Germinal center (tissue), 1 donor: ENCODE results near the gene NRG3.

Source experiments
- DNase-seq: peaks from one replicate; pipeline ENCODE4 v3.0.0; 2012; ENCODE audit warnings: mixed read lengths, low spot score

NRG3 gene

GRCh38 chr10:81884856-81885255, 9.9 kb downstream of the NRG3 start:
- no peak for DNase-seq

DNA sequence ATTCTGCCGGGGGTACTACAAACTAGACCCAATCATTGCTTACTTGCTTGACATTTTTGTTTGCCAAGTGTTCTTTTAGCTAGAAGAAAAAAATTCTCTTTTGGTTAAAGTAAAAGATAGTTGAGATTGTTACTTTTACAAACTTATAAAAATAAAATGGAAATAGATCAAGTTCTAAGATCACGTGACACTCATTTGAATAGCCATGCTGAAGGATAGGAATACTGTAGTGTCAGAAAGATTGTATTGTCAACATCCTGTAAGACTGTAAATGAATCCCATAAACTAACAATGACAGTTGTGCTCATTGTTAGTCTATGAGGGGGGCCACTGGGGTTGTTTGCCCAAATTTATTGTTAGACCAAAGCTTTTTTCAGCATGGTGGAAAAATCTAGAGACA, 10.5 kb downstream of the NRG3 start:
- no peak for DNase-seq

DNA sequence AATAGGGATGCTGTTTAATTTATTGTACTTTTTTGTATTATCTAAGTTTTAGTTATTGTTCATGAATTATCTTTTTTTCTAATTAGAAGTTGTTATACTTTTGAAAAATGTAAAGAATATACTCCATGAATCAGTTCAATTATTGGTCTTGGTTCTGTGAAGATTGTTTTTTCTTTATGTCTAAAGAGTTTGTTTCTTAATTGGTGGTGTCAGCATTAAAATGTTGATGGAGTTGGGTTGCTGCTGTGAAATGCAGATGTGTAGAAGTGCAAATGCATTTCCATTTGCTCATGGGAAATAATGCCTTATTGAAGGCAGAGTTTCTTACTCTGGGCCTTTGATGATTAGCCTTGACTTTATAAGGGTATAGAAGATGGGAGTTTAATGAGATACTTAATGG, 11.9 kb downstream of the NRG3 start:
- no peak for DNase-seq

DNA sequence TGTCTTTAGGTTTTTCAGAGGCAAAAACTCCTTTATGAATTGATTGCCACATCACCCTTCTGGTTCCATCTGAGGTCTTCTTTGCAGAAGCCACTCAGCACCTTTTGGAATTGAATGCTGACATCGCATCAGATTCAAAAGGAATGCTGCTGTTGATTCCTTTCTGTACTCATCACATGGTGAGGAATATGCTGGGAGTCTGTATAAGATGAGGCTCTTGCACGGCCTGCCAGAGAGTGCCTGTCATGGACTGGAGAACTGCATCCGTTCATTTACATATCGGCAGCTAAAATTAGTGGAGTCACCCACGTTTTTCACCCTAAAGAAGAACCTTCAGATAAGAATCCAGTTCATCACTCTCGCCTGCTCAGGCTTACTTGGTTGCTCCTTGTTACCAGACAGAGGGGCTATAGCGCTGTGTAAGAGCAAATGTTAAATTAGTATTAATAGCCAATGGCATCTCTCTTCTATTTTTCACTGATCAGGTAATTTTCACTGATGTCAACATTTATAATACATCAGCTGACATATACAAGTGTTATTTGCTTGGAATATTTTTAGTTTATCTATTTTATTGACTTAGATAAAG, 14.3 kb downstream of the NRG3 start:
- no peak for DNase-seq

DNA sequence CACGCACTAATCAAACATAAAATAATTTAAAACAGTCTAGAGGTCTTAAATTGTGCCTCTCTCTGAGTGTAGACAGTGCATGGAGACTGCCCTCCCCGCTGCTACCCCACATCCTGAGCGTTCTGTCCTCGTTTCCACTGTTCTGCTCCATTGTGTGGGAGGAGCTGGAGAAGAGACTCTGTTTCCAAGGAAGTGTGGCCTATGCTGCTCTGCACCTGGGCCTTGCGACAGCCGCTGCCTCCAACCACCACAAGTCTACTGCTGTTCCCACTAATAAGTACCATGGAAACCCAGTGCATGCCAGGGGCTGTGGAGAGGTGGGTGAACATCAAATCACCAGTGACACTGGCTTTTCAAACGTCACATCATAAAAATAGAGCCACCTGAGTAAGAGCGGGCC, 19.6 kb downstream of the NRG3 start:
- no peak for DNase-seq

DNA sequence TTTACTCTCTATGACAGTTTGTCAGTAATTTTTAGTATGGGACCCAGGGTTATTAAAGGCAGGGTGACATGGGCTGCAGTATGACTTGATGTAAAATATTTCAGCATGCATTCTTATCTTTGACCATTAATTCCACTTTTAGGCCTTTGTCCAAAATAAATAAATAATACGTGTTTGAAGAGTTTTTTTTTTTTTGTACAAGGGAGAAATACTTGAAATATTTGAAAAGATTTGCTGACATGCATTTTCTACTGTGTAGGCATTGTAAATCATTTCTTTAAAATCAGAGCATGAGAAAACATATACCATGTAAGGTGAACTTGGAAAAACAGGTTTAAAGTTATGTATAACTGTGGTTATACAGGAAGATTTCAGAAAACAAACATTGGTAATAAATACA, 23.5 kb downstream of the NRG3 start:
- DNase-seq, result no peak

DNA sequence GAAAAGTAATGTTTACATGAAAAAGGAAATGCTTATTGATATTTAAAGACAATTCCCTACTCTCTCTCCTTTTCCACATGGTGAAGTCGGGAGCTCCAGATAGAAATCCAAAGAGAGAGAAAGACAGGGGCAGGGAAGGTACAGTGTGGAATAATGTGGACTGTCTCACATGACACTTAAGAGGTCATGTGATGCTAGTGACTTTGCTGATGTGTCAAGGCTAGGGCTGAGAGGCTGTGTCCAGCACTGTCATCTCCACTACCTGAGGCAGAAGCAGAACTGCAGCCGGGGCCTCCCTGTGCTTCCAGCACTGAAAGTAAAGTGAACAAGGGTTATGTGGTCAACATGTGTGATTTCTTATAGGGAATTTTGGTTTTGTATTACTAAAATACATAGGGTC, 26.0 kb downstream of the NRG3 start:
- DNase-seq, result no peak

GRCh38 chr10:81903472-81903871, 28.5 kb downstream of the NRG3 start:
- DNase-seq, result no peak

GRCh38 chr10:81905161-81905560, 30.2 kb downstream of the NRG3 start:
- DNase-seq, result no peak

GRCh38 chr10:81909453-81909852, 34.5 kb downstream of the NRG3 start:
- DNase-seq, result no peak

DNA sequence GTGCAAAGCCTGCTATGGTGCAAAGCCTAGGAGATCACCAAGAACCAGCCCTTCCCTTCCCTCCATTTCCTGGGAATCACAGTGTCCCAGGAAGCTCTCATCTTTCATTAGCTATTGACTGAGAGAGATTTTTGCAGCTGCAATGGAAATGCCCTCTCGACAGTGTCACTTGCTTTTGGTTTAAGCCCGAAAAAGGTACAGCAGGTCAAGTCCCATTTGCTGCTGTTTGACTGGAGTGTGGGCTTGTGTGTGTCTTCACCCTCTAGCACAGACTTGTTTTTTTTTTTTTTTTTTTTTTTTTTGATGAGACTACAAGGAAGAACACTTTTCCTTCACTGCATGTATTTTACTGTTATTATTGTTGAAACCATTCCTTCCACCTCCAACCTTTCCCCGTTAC, 36.3 kb downstream of the NRG3 start:
- no peak for DNase-seq

GRCh38 chr10:81914736-81915503, 39.9 kb downstream of the NRG3 start:
- no peak for DNase-seq

DNA sequence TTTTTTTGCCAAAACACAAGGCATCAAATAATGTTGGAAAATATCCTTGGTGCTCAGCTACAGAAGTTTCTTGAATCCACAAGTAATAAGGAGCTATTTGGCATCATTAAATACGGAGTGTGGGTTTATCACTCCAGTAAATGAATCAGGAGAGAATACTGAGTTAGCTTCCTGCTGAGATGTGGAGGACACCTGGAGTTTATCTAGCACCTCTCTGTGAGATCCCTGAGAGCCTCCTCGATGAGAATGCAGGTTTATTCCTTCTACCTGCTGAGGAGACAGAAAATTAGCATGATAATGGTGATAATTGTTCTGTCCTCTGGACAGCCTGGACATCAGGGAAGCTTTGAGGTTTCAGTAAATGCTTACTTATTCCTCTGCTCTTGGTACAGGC, 40.5 kb downstream of the NRG3 start:
- DNase-seq, result no peak

DNA sequence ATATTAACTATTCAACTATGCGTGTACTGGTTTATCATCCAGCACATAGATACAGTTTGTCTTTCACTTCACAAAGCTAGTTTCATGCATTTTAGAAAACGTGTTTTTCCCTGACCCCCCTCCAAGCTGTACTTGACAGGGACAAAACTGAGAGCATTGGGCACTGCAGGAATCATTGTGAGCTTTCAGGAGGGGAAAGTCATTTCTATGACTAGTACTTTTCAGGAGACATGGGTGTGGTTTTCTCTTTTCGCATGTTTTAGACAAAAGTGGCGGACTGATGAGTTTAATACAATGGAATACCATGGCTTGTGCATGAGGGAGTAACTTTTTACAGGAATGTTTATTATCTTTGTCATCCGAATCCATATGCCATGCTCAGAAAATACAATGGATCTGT, 42.7 kb downstream of the NRG3 start:
- no peak for DNase-seq

DNA sequence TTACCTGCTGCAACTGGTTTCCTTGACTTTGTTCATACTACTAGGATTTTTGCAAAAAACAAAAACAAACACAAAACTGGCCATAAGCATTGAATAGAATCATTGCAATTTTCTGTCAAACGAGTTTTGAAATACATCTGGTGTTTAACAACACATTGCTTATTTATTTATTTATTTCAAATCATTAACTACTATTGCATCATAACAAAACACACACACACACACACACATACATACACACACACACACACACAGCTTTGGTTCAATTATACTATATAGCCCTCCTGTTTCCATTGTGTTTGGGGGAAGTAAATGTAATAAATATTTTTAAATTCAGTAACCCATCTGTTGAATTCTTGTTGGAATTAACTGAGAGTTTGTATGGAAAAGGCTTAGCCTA, 43.8 kb downstream of the NRG3 start:
- DNase-seq, result no peak

- peak; percentile 3 for DNase-seq
Observed at GRCh38 chr10:81920213-81920829, 45.3 kb downstream of the NRG3 start.

GRCh38 chr10:81928119-81928518, 53.1 kb downstream of the NRG3 start:
- no peak for DNase-seq

DNA sequence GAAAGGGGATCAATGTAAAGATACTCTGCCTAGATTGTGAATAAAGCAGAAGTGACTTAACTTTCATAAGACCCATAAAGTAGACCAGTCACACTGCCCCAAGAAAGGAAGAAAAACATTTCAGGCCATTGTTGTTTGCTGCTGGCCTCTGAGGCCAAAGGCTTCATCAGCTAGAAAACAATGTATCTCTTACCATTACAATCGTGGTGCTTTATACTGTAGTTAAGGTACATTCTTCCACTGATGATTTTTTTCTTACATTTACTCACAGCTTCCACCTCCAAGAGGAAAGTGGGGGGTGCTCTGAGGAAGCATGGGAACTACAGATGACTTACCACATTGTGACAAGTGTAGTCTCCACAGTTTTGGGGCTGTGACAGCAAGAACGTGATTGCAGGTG, 68.6 kb downstream of the NRG3 start:
- DNase-seq, result no peak

DNA sequence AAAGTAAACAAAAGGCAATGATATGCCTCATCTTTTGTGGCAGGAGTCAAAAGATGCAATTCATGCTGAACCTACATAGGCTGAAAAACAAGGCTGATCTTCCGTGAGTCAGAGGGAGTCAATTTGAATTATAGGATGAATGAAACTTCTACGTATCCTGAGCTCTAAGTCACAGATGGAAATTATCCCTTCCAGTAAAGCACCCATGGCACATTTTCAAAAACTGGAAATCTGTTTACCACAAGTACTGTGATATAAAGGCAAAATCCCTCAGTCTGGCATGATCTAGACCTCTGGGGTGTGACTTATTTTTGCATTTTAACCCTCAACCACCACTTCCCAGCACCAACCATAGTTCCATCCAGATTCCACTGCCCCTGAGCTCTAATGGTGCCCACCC, 69.6 kb downstream of the NRG3 start:
- DNase-seq, result no peak

DNA sequence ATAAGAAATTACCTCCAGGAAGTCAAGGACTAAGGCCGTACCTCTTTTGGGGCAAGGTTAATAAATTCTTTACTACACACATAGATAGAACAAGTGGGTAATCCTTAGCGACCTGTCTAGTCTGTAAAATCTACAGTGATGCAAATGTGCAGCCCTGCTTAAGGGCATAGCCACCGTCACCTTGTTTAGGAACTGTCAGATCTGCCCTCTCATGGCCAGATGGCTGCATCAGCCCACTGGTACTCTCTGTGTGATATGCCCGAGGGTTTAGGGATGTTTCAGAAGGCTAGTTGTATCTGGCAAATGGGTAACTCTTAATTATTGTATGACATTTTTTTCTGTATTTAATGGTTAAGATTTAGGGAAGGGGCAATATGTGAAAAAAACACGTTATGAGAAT, 74.3 kb downstream of the NRG3 start:
- no peak for DNase-seq

- no peak for DNase-seq
Observed at GRCh38 chr10:81950358-81950757, 75.4 kb downstream of the NRG3 start.

GRCh38 chr10:81953420-81953819, 78.4 kb downstream of the NRG3 start:
- no peak for DNase-seq

DNA sequence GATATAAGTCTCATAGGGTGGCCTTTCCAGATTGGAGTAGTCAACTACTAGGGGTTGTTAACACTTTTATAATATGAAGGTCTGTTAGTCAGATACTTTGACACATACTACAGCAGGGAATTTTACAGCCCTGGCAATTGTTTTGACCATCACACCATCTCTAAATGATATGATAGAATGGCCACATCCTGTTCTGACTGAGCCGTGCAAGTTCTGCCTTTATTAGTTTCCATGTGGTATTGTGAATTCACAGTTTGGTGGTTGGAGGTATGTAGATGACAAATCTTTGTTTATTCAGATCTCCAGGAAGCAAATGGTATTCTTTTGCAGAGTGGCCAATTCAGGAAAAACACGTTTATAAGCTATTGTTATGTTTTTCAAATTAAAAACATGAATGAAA, 83.0 kb downstream of the NRG3 start:
- no peak for DNase-seq

DNA sequence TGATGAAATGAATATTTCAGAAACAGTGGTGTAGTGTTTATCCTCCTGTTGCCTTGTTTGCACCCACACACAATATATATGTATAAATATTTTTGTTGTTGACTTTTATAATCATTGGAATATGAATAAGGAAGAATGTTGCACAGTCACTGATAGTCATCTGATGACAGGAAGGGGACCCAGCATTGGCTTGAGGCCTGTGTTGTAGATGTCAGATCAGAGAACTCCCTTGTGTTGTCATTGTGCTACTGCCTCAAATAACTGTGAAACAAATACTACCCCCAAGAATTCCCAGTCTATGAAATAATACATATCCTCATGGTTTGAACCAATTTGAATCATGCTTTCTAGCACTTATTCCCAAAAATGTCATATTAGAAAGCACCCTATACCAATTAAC, 84.0 kb downstream of the NRG3 start:
- no peak for DNase-seq
